ENCODE measurements around the gene CROCC2.

The CROCC2 gene

DNA sequence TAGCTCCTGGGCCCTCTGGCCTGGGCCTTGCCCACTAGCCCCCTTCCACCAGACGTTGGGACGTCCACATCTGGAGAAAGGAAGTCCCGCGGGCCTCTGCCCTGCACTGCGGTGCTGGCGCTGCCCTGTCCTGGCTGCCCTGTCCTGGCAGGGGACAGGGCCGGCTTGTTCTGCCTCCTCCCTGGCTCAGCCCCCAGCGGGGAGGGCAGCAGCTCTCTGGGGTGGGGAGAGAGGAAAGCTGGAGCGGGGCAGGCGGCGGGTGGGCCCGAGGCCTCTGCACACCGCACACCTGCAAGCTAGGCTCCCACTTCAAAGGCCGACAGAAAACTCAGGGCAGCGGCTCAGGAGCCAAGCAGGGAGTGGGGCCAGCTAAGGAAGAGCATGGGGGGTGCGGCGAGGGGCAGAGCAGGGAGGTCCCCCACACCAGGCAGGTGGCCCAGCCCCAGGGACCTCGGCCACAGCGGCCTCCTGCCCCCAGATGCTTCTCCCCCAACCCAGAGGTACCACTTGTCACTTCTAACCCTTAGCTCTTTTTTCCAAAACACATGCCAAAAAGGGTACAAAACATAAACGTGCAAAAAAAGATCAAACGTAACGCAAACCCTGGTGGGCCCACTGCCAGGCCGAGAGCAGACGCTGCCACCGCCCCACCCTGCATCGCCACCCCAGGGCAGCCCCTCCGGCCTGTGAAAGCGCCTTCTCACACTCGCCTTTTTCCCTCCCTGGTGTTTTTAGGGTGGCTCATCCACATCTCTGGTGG lies 105.8 kb downstream of the CROCC2 start:
- no peak for DNase-seq (ENCODE audit: low read depth in 2 of 2)

DNA sequence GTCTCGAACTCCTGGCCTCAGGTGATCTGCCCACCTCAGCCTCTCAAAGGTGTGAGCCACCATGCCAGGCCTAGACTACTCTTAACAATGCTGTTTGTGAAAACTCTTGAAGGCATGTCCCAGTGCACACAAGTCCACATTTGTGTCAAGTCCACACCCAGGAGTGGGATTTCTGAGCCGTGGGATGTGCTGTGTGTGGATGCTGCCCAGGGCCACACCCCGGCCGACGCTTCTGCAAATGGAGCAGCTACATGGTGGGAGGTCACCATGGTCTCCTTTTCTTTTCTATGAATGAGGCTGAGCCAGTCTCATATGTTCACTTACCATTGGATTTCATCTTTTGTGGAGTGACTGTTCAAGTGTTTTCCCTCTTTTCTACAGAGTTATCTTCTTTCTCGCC lies 108.1 kb downstream of the CROCC2 start:
- no peak for DNase-seq (ENCODE audit: low read depth in 2 of 2)

DNA sequence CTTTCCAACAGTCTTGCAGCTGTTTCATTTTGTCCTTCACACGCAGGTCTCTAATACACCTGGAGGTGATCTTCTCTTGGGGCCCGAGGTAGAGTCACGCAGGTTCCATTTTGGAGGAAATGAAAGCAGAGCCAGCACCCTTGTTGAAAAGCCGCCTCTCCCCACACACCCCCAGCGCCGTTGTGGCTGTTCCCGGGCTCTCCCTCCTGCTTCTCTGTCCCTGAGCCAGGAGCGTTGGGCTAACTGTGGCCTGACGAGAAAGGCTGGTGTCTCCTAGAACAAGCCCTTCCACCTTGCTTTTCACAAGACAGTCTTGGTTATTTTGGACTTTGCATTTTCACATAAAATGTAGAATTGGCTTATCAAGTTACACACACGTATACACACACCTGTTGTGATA lies 108.6 kb downstream of the CROCC2 start:
- DNase-seq (ENCODE audit: low read depth in 2 of 2), result no peak

DNA sequence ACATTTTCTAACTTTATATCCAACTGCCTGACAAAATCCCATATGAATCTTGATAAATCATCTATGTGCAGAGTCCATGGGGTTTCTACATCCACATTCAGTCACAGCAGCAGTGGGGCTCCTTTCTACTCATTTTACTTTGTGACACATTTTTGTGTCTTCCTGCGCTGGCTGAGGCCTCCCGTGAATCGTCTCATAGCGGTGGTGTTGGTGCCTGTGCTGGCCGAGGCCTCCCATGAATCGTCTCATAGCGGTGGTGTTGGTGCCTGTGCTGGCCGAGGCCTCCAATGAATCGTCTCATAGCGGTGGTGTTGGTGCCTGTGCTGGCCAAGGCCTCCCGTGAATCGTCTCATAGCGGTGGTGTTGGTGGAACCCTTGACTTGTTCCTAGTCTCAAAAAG lies 109.3 kb downstream of the CROCC2 start:
- DNase-seq (ENCODE audit: low read depth in 2 of 2), result no peak

DNA sequence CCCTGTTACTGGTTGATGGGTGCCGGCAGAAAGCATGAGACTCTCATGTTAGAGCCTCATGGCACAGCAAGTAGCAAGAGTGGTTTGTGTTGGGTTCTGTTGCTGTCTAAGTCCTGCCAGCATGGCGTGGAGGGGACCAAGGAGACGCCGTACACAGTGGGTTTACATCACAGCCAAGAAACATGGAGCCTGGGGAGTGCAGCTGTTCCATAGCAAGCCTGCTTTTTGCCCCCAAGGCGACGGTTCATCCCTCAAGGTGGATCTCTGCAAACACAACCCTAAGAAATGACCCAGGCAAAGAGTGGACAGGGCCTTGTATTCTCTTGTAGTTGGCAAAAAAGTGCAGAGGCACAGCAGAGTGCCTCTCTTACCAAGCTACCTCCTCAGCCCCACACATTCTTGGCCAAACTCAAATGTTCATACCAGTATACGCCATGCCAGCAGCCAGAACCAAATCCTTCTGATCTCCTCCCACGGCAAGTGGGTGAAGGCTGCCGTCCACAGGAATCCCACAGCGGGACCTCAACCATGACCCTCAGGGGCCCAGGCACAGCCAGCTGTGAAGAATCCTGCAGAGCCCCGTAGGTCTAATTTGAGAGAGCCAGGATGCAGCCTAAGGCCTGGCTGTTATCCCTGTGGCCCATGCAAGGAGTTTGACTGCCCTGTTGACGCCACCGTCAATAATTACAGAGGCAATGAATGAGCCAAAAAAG lies 111.2 kb downstream of the CROCC2 start:
- no peak for DNase-seq (ENCODE audit: low read depth in 2 of 2)

DNA sequence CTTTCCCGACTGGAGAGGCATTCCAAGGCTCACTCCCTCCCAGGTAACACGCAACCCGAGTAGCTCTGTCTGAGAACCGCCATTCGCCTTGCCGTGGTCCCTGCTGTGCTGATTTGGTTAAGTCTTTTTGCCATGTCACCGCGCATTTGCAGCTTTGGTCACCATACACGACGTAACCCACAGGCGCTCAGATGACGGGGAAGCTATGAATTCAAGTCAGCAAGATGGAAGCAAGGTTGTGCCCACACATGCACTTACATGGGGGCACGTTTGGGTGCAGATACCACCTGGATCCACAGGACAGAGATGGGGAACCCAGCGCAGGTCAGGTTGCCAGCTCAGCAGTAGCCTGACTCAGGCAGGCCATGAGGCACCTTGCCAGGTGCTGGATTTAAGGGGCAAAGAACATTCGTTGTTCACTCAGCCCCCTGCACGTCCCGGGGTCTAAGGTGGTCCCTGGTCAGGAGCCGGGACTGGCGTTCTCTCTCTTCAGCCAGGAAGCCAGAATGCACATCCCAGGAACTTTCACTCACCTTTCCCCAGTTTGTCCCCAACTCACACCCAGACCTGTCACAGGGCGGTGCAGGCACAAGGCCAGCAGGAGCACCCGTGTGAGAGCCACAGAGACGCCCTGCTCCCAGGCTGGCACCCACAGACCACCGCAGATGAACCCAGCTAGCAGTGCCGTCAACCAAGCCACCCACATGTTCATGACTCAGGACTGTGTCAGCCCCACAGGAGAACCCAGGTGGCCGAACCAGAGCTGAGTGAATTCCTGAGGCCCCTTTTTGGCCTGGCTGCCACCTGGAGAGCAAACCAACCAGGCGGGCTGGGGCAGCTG lies 112.1 kb downstream of the CROCC2 start:
- DNase-seq (ENCODE audit: low read depth in 2 of 2), result no peak

DNA sequence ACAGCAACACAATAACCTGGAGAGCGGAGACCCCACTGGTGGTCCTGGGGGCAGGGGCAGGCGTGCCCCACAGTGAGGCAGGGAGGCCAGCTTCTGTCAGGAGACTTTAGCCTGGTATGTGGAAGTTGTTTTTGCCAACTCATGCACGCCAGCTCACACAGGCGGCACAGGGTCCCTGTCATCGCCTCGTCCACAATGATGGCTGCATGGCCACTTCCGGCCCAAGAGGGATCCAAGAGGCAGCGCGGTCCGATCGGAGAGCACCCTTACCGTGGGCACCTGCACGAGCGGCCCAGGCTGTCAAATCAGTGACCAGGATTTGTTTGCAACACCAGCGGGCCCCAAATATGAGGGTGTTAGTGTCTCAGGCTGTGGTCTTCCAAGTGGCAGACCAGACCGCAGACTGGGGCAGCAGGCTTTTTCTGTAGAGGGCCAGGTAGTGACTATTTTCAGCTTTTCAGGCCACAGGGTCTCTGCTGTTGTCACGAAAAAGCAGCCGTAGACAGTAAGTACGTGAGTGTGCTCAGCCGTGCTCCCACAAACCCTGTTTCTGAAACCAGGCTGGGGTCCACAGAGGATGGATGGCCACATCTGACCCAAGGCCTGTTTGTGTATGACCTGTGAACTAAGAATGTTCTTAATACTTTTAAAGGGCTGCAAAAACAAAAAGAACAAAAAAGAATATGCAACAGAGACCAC lies 113.5 kb downstream of the CROCC2 start:
- DNase-seq (ENCODE audit: low read depth in 2 of 2), result no peak

DNA sequence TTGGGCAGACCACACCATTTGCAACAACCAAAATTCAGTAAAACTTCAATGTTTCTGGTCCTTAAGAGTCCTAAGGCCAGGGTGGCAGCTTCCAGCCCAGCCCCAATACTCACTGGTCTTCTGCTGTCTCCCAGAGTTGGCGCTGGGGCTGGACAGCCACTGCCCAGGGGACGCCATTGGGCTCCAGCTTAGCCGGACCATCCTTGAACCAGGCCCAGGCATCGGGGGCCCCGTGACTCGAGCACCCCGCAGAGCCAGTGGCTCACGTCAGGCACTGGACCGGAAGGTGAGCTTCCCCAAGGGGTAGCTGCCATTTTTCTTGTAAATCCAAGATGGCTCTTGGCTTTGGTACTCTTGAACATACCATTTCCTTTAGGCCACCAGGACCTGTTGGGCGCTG lies 114.1 kb downstream of the CROCC2 start:
- no peak for DNase-seq (ENCODE audit: low read depth in 2 of 2)

DNA sequence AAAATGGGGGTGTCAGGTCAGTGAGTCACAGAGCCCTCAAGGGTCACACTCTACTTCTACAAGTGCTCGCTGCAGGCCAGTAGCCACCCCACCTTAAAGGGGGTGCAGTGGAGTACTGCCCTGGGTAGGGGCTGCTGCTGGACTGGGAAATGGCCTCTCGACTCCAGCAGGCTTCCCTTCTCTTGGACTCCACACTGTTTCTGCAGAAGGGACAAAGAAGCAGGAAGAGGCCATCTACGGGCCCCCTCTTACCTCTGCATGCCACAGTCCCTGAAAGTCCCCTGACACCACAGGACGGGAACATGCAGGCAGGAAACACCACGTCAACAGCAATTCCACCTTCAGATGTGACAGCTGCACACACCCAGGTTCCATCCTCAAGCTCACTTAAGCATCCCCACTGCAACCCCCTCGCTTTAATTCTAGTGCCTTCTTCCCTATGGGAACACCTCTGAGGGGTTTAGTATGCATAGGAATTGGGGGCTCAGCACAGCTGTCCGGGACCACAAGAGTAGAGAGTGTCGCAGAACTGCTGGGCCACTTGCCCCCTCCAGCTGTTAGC lies 114.6 kb downstream of the CROCC2 start:
- DNase-seq (ENCODE audit: low read depth in 2 of 2), result no peak

DNA sequence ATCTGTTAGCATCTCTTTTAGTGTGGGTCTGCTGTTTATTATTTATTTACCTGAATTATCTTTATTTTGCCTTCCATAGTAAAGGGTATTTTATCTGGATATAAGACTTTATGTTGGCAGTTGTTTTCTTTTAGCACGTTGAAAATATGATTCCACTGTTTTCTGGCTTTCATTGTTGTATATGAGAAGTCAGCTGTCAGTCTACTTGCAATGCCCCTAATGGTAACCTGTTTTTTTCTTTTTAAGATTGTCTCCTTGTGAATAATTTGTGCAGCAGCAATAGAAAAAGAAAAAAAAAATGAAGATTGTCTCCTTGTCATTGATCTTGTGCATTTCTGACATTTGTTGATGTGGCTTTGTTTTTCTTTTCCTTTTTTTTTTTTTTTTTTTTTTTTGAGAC lies 119.5 kb downstream of the CROCC2 start:
- DNase-seq (ENCODE audit: low read depth in 2 of 2), result no peak

DNA sequence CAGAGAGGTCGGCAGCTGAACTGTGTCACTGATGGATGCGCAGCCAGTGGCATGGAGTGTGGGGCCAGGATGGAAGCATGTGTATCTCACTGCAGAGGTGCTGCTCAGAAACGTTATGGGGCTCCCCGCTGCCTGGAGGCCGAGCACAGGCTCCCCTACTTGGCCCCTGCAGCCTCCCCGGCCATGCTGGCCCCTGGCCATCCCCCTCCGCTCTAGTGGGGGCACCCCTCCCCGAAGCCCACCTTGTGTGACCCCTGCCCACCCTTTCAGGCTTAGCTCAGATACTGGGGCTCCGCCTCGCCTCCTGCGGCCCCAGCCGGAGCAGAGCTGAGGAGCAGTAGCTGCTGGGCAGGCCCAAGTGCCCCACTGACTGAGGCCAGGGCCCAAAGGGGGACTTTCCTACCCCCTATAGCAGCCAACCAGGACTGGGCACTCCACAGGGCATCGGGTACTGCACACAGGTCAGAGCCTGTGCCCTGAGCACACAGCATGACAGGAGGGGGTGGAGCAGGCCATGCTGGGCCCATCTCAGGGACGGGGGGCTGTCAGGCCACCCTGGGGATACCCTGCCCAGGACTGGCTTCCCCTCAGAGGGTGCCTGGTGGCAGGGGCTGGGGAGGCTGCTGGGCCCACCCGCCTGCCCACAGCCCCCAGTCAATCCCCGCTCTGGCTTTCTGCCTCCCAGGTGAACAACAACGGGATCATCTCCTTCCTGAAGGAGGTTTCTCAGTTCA lies 123.6 kb downstream of the CROCC2 start:
- no peak for DNase-seq (ENCODE audit: low read depth in 2 of 2)

DNA sequence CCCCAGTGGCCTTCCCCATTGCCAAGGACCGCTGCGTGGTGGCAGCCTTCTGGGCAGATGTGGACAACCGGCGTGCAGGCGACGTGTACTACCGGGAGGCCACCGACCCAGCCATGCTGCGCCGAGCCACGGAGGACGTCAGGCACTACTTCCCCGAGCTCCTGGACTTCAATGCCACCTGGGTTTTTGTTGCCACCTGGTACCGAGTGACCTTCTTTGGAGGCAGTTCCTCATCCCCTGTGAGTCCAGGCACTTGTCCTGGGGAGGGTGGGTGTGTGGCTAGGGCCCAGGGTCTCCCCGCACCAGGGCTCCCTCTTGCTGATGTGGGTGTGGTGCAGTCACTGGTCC lies 124.2 kb downstream of the CROCC2 start:
- no peak for DNase-seq (ENCODE audit: low read depth in 2 of 2)

DNA sequence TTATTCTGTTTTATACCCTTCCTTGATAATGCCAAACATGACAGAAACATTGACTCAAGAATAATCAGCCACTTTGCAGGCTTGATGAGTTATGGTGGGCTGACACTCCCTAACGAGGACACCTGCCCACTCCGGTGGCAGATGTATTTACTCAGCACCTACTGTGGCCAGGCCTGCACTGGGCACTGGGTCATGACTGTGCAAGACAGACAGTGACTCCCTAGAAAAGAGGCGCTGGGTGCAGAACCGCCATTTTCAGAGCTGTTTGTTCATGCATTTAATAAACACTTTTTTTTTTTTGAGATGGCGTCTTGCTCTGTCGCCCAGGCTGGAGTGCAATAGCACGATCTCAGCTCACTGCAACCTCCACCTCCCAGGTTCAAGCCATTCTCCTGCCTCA lies 124.7 kb downstream of the CROCC2 start:
- DNase-seq (ENCODE audit: low read depth in 2 of 2), result no peak

DNA sequence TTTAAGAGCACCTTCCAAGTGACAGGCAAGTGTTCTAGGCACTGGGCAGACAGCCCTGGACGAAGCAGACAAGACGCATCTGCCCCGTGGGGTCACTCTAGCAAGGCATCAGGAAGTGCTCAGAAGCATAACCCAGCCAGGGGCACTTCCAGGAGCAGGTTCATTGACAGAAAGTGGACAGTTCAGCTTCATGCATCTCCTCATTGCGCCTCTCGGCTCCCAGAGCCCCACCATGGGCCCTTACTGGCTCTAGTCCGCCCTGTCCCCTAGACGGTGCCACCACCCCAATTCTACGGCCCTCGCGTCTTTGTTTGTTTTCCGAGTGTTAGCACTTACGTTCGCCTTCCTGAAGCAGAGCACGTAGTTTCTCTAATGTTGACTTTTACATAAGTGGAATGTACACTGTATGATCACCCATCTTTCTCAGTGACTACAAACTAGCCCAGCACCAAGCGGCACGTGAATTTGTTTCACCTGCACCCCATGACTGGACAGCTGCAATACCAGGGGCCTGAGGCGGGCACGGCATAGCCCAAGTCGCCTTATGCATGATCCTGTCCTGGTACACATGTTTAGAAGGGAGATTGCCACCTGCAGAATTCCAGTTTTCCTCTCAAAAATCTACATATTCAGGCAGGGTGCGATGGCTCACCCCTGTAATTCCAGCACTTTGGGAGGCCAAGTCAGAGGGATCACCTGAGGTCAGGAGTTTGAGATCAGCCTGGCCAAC lies 125.5 kb downstream of the CROCC2 start:
- no peak for DNase-seq (ENCODE audit: low read depth in 2 of 2)

DNA sequence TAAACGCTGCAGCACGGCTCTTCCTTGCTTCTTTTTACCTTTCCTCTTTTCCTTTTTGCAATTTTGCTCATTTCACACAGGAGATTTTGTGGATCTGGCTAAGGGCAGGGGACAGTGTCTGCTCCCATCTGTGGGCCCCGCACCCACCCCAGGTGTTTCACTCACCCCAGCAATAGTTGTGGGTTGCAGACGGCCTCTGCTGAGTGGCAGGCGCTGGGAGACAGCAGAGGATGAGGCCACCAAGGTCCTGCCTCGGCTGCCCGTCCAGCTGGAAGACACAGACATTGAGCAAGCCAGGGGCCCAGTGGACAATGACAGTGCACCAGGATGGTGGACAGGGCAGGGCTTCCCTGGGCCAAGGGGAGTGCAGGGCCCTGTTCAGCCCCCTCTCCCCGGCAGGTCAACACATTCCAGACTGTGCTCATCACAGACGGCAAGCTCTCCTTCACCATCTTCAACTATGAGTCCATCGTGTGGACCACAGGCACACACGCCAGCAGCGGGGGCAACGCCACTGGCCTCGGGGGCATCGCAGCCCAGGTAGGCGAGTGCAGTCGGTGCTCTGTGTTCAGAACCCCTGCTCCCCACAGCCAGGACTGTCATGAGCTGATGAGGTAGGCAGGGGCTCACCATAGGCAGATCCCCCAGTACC lies 127.3 kb downstream of the CROCC2 start:
- no peak for DNase-seq (ENCODE audit: low read depth in 2 of 2)

DNA sequence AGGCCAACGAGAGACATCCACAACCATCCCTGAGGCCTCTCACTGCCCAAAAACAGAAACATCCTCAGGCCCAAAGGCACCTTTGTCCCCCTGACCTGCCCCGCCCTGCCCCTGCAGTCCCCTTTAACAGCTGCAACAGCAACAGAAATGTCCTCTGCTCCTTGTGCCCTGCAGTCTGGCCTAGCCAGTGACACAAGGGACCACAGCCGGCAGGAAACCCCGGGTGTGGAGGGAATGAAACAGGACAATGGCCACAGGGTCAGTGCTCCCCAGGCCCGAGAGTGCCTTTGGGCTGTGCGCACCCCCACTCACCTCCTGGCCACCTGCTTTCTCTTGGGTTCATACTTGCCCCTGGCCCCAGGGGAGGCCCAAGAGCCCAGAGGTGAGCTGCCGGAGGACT lies 127.9 kb downstream of the CROCC2 start:
- no peak for DNase-seq (ENCODE audit: low read depth in 2 of 2)

DNA sequence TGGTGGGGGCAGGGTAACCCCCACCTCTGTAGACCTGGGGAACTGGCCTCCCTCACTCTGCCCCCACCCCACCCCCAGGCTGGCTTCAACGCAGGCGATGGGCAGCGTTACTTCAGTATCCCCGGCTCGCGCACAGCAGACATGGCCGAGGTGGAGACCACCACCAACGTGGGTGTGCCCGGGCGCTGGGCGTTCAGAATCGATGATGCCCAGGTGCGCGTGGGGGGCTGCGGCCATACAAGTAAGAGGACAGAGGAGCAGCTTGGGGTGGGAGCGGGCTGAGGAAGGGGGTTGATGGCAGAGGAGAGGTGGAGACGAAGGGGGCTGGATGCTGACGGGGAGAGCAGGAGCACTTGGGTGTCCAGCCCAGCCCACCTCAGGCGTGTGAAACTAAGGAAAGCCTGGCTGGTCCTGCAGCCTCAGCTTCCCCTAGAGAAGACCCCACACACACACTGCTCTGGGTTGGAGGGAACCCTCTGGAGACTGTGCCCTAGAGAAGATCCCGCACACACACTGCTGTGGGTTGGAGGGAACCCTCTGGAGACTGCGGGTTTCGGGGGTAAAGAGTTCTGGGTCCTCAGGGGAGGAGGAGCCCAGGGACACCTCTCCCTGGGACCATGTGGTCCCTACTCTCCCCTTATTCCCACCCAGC lies 128.5 kb downstream of the CROCC2 start:
- DNase-seq (ENCODE audit: low read depth in 2 of 2), result no peak

DNA sequence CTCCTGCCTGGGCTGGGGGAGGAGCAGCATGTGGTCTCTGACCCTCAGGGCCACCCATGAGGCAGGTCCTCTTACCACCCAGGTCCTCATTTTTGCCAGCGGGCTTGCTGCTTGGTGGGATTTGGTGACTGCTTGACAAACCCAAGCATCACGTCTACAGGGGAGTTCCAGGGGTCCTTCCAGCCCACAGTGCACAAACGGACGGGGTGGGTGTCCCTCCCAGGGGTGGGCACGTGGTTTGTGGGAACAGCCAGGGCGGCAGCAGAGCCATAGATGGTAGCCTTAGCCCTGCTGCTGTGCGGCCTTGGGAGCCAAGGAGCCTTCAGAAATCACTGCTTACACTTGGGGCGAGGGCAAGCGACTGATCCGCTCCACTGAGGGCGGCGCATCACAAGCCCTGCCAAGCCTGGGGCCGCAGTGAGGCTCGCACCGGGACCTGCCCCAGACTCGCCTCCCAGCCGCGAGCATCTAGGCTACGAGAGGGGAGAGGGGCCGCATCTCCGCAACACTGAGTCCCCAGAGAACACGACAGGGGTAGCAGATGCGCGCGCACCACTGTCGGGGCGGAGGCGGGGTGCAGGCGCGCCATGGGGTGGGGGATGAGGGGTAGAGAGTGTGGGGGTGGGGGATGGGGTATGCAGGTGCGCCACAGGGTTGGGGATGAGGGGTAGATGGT lies 129.1 kb downstream of the CROCC2 start:
- no peak for DNase-seq (ENCODE audit: low read depth in 2 of 2)

Data from stimulated activated CD4-positive, alpha-beta T cell treated with anti-CD3 and anti-CD28 coated beads, Interleukin-1b, Interleukin-23, amount 100 ng/mL, for 1 hour (primary cell).